NCI-H1694 treated with DMSO at 0.1 percent for 48 hours (cell line): ENCODE measurements around the gene RXFP1.

ENCODE experiments used
- DNase-seq: peaks from one replicate; lab custom pipeline; 2025; lab: John Stamatoyannopoulos, UW

RXFP1 gene

GRCh38 chr4:158521484-158522088, at the start of gene RXFP1:
TSS of gene RXFP1 (plus strand) at chr4:158521882. CDS start at chr4:158521977, 95 bp downstream.
- no peak for DNase-seq

GRCh38 chr4:158481811-158482210, 39.9 kb upstream of the RXFP1 start:
- DNase-seq: no peak

DNA sequence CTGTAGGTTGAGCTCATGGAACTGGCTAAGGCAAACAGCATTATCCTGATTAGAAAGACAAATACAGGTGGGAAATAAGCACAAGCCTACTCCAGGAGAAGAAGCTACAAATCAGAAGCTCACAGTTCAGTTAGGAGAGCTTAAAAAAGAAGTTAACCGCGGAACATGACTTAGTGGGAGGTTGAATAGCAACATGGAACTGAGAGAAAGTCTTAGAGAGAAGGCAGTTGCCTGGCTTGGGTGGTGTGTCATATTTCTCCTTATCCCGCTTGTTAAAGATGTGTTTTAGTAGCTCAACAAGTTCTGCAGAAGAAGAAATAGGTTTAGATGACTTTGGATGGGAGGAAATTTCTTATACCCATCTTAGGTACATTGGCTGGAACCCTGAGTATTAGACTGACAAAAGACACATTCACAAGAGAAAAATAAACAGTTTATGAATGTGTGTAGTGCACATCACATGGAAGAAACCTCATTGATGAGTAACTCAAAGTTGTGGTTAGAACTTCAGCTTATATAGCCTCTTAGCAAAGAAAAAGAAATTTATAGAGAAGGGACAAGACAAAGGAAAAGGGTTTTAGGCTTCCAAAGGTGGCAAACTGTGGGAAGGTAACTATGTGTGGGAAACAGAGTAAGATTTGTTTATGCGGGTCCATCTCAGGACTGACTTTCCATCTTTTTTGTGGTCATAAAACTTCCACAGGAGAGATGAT, 37.4 kb upstream of the RXFP1 start:
- DNase-seq: no peak

DNA sequence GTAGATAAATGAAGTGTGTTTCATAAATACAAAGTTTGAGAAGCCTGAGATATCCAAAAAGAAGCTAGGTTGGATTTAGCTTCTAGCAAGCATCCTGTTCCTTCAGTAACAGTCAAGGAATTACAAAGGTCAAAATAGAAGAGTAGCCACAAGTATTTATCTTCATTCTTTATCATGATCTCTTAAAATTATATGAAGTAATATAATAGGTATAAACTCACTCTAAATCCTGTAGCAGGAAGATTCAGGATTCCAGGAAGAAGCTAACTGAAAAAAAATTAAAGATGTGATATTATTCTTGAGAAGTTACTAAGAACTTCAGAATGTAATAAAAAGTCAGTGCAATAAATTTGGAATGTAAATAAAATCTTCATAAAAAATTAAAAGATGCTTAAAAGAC, 31.1 kb upstream of the RXFP1 start:
- DNase-seq: no peak

DNA sequence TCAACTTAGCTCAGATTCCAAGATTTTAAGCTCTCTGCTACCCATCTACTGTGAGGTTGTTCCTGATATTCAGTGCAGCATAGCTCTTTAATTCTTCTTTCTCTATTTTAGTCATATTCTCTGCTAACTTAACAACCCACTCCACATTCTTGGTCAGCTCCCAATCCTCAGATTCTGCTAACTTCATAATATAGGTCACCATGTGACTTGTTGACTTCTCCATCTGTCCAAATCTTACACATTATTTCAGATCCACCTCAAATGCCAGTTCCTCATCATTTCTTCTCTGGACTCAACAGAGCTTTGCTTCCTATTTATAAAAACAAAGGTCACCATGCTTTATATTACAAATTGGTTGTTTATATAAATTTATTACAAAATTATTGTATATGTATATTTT, 29.3 kb upstream of the RXFP1 start:
- DNase-seq: no peak

DNA sequence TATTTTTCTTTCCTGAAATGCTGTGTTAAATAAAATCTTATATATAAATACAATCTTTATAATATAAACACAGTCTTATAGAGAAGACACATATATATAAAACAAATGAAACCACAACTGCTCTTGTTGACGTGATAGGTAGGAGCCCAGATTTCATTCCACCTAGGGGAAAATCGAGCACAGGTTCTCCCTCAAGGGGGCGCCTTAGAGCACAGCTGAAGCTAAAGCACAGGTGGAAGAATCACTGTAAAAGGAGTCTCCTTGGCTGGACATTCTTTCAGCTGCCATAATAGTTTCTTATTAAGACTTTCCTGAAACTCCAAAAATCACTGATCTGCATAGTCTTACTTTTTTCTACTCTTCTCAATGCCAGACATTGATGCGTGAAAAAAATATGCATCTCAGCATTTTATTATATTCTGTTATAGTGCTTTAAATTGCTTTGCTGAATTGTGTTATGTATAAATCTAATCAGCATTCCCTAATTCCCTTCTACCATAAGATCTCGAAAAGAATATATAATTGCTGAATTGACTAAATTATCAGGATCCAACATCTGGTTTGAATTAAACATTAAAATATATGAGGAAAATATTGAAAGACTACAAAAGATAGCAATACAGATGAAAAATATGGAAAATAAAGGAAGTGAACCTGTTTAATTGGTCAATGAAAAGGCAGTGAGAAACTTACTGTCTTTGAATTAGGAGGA, 25.5 kb upstream of the RXFP1 start:
- DNase-seq: no peak

DNA sequence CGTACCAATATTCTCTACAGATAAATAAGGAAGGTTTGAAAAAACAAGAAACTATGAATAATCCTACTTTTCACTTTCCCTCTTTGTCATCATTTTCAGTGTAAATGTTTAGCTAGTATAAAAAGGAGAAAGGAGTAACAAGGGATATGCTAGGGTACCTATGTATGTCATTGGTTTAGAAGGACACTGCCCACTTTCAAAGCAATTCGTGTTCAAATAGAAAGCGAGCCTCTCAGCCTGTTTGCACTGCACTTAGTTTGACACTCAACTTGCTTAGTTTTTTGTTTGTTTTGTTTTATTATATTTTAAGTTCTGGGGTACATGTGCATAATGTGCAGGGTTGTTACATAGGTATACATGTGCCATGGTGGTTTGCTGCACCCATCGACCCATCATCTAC, 21.6 kb upstream of the RXFP1 start:
- DNase-seq: no peak

- no peak for DNase-seq
These were observed 8.4 kb upstream of the RXFP1 start for GRCh38 chr4:158513256-158513655.

- DNase-seq: no peak
These were observed 2.5 kb upstream of the RXFP1 start for GRCh38 chr4:158519226-158519625.

- DNase-seq: no peak
These were observed 2.4 kb downstream of the RXFP1 start for GRCh38 chr4:158523990-158524535.

DNA sequence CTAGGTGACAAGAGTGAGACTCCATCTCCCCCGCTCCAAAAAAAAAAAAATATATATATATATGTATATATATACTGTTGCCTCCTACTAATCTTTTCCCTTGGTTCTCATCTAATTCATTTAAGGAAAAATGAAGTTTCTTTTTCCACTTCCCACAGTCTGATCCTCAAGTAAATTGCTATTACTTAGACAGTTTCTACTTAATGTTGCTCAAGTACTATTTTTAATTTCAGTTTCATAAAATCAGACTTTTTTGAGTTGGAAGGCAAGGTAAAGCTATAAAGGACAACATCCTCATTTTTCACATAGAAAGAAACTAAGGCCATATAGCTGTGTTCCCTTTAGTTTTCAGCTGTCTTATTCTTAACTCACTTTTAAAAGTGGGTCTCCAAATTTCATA, 5.8 kb downstream of the RXFP1 start:
- DNase-seq: no peak

DNA sequence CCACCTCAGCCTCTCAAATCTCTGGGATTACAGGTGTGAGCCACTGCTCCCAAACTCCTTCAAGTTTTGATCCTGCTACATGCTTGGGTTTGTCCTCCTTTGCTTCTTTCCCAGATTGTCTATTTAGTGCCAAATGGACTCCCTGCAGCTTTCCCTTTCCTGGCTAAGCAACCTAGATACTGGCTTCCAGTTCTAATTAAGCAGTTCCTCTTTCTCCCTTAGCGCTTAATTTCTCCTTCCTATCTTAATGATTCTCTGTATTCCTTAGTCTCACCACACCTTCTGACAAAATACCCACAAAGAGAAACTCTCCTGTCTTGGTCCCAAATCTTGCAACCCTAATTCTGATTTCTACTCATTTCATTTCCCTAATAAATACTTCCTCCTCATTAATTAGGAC, 7.8 kb downstream of the RXFP1 start:
- no peak for DNase-seq

DNA sequence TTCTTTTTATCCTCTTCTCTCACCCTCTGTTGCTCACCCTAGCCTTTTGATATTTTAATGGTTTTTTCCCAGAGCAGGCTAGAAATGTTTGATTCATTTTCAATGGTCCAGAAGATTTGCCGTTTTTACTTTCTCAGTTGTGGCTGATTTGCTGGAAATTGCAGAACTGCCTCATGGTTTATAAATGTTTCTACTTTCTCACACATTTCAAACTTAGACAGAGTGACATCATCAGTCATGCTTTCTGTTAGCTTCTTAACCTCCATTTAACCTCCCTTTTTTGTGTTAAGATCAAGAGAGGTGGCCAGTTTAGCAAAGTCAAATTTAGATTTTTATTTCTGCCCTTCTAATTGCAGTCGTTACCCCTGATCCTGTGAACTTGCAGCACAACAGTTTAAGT, 8.7 kb downstream of the RXFP1 start:
- DNase-seq: no peak

- no peak for DNase-seq
These were observed 9.2 kb downstream of the RXFP1 start for GRCh38 chr4:158530898-158531297.

- no peak for DNase-seq
These were observed 11.0 kb downstream of the RXFP1 start for GRCh38 chr4:158532556-158533231.

GRCh38 chr4:158534727-158535126, 13.0 kb downstream of the RXFP1 start:
- no peak for DNase-seq

DNA sequence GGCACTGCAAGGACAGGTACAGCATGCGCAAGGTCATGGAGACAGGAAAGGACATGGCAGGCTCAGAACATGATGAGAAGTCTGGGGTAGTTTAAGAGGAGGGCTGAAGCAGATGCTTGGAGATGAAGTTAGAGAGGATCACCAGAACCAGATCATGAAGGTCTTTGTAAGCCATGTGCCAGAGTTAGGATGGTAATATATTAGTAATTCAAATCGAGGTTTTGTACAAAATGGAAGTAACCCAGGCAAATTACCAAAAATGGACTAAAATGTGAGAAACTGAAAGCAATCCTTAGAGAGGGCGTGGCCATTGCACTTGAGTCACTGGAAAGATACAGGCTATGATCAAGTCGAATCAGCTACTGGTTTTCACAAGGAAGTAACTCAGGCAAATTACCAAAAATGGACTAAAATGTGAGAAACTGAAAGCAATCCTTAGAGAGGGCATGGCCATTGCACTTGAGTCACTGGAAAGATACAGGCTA, 13.5 kb downstream of the RXFP1 start:
- DNase-seq: no peak

GRCh38 chr4:158536833-158537232, 15.2 kb downstream of the RXFP1 start:
- DNase-seq: no peak

DNA sequence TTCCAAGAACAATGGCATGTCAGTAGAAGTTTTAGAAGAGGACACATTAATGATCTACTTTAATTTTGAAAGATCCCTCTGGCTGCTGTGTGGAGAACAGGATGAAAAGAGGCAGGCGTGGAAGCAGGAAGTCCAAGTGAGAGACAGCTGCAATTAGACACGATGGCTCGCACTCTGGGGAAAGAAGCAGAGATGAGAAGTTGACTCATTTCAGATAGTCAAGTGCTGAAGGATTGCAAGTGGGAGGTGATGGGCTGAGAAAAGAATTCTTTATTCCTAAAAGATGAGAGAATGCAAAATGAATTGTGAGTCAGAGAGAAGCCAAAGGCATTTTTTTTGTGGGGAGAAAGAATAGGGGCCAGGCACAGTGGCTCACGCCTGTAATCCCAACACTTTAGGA, 16.5 kb downstream of the RXFP1 start:
- no peak for DNase-seq

- no peak for DNase-seq
These were observed 17.2 kb downstream of the RXFP1 start for GRCh38 chr4:158538911-158539310.

DNA sequence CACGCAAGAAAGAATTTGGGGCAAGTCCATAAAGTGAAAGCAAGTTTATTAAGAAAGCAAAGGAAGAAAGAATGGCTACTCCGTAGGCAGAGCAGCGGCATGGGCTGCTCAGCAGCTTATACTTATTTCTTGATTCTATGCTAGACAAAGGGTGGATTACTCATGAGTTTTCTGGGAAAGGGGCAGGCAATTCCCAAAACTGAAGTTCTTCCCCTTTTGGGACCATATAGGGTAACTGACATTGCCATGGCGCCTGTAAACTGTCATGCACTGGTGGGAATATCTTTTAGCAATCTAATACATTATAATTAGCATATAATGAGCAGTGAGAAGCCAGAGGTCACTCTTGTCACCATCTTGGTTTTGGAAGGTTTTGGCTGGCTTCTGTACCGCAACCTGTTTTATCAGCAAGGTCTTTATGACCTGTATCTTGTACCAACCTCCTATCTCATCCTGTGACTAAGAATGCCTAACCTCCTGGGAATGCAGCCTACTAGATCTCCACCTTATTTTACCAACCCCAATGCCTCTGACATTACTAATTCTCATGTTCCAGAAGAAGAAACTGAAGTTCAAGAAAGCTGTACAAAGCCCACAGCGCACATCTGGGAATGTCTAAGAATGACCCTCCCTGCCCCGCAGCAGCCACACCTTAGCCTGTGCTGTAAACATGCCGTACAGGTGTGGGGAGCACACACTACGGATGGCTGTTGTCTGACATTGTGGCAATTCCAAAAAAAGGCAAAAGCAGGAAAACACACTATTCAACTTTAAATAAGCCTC, 18.6 kb downstream of the RXFP1 start:
- DNase-seq: no peak

GRCh38 chr4:158541506-158541905, 19.8 kb downstream of the RXFP1 start:
- no peak for DNase-seq
